GM10248 (cell line): ENCODE results near the gene SEC14L3.

ENCODE experiments used
- CTCF ChIA-PET: fragments of 300-600 bp; sonication (Branson Sonifier 250); formaldehyde crosslinking; extraction: SDS; loops from one replicate; lab custom pipeline; 2021; ENCODE audit warnings: antibody characterized with exemption; lab: Yijun Ruan, JAX
- POLR2A ChIA-PET: fragments of 350-650 bp; sonication (Branson Sonifier 250); formaldehyde crosslinking; extraction: SDS; loops from one replicate; lab custom pipeline; 2020; ENCODE audit warnings: antibody characterized with exemption; lab: Yijun Ruan, JAX
- DNase-seq: peaks from one replicate; pipeline ENCODE4 v3.0.0; 2012; ENCODE audit errors: extremely low spot score
- CTCF ChIP-seq: IDR thresholded peaks from 2 replicates; pipeline ENCODE4 v1.5.1; 2012; ENCODE audit warnings: mild to moderate bottlenecking, low read depth; ENCODE audit errors: extremely low read depth, missing control alignments, control extremely low read depth

Gene SEC14L3

GRCh38 chr22:30427871-30428270, 43.9 kb downstream of the SEC14L3 start:
- CTCF ChIA-PET = interaction anchor here (1.0 to 14.9 kb wide), 4 partner anchors 8 to 140 kb away, joined by 3 to 111 read pairs (median 32); partner anchors contain the start of gene SEC14L2
- no peak for DNase-seq
- no peak for TF ChIP-seq CTCF
- POLR2A ChIA-PET = interaction anchor here (0.5 kb wide), 1 partner anchor 24 kb away, joined by 3 read pairs; no protein-coding TSS in a partner anchor

DNA sequence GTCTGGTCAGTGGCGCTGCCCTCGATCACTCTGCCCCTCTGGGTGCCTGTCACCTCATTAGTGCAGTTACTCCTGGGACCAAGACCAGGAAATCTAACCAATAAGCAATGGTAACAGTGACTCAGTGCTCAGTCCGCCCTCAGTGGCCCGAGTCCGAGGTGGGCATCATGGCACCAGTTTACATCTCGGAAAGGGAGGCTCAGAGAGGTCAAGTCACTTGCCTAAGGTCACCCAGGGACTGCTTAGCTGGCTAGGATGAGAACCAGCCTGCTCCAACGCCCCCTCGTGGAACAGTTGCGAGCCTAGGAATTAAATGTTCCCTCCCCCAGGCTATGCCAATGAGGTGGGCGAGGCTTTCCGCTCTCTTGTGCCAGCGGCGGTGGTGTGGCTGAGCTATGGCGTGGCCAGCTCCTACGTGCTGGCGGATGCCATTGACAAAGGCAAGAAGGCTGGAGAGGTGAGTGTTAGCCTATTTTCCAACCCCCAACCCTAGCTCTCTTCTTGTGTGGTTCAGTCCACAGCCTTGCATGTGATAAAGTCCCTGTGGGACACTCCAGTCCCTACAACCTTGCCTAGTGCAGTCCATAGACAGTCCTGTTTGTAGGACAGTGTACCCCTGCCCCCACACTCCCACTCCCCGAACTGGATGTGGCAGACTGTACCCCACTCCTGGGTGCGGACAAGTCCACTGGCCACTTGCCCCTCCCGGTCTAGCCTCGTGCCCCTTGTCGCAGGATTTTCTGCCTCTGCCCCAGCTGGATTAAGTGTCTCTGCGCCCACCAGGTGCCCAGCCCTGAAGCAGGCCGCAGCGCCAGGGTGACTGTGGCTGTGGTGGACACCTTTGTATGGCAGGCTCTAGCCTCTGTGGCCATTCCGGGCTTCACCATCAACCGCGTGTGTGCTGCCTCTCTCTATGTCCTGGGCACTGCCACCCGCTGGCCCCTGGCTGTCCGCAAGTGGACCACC, 45.1 kb downstream of the SEC14L3 start:
- peak; percentile 79 for TF ChIP-seq CTCF
- POLR2A ChIA-PET = interaction anchor here (0.7 kb wide), 1 partner anchor 15 kb away, joined by 3 read pairs; no protein-coding TSS in a partner anchor
- DNase-seq = peak; percentile 72
- CTCF ChIA-PET = interaction anchor here (0.8 to 14.9 kb wide), 12 partner anchors 9 to 208 kb away, joined by 3 to 111 read pairs (median 5); partner anchors contain the start of gene SEC14L2

DNA sequence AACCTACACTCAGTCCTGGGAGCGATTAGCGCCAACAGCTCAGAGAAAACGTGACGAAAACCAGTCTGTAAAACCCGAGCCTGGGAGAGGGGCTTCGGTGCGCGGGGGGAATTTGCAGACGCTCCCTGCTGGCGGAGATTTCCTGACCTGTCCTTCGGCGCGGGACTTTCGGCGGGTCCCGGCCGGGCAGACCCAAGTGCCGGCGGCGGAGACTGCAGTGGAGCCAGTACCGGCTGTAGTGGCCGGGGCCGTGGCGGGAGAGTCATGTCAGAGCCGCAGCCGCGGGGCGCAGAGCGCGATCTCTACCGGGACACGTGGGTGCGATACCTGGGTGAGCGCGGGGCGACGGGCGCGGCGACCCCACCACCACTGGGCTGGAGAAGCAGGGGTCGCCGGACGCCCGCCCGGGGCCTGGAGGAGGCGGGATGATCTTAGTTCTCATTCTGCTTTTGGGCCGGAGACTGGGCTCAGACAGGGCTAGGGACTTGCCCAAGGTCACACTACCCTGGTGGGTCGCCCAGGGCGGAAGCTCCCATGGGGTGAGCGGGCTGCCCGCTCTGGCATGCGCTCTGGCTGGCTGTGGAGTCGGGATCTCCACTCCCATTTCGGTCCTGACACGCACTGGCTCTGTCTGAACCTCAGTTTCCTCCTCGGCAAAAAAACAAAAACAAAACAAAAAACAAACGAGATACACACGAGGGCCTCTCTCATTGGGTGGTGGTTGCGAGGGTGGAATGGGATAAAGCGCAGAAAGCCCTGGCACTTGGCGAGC, 46.0 kb downstream of the SEC14L3 start, which contains the start of gene MTFP1:
Gene MTFP1, plus strand, starts transcription at position 153 of the 772 bp plus-strand sequence. Its CDS starts 112 bp downstream, at position 265.
- ChIA-PET CTCF (interaction anchor here (0.8 to 14.9 kb wide), 13 partner anchors 10 to 209 kb away, joined by 3 to 111 read pairs (median 4); no protein-coding TSS in a partner anchor), POLR2A (no interaction called here)
- DNase-seq = peak; percentile 64
- TF ChIP-seq CTCF = no peak

DNA sequence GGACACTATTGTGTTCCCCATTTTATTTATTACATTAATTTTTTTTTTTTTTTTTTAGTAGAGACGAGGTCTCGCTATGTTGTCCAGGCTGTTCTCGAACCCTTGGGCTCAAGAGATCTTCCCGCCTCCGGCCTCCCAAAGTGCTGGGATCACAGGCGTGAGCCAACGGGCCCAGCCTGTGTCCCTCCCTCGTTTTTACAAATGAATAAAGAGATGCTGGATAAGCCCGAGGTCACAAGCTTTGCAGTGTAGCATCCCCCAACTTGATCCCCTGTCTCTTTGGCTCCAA, 46.5 kb downstream of the SEC14L3 start:
- POLR2A ChIA-PET = no interaction called here
- no peak for TF ChIP-seq CTCF
- no peak for DNase-seq
- CTCF ChIA-PET = interaction anchor here (1.5 to 14.9 kb wide), 7 partner anchors 10 to 162 kb away, joined by 4 to 111 read pairs (median 21); partner anchors contain the start of gene SEC14L2

GRCh38 chr22:30424534-30425326, 47.1 kb downstream of the SEC14L3 start:
- ChIA-PET POLR2A (interaction anchor here (1.2 kb wide), 1 partner anchor 11 kb away, joined by 3 read pairs; no protein-coding TSS in a partner anchor), CTCF (interaction anchor here (1.1 to 14.9 kb wide), 11 partner anchors 11 to 162 kb away, joined by 3 to 111 read pairs (median 11); partner anchors contain the start of gene SEC14L2)
- DNase-seq = no peak
- TF ChIP-seq CTCF = no peak
